ENCODE results near the gene TNP2.
"Not testable (repeated sequence)": the region's sequence is repeated elsewhere in the genome, so short reads cannot be mapped to it uniquely, and the experiment has no call there.

TNP2 gene

GRCh38 chr16:11239644-11240632, 29.2 kb downstream of the TNP2 start:
- no peak for DNase-seq

GRCh38 chr16:11238272-11239202, 30.6 kb downstream of the TNP2 start:
- DNase-seq, result no peak

- no peak for DNase-seq
Observed at GRCh38 chr16:11236461-11237254, 32.5 kb downstream of the TNP2 start.

GRCh38 chr16:11235703-11235991, 33.5 kb downstream of the TNP2 start:
- DNase-seq, result no peak

GRCh38 chr16:11234884-11235702, 34.0 kb downstream of the TNP2 start:
- DNase-seq, result no peak

- no peak for DNase-seq
Observed at GRCh38 chr16:11233727-11234376, 35.3 kb downstream of the TNP2 start.

- DNase-seq, result no peak
Observed at GRCh38 chr16:11232852-11233726, 36.0 kb downstream of the TNP2 start.

- DNase-seq, result no peak
Observed at GRCh38 chr16:11232302-11232851, 36.7 kb downstream of the TNP2 start.

- no peak for DNase-seq
Observed at GRCh38 chr16:11231367-11231970, 37.7 kb downstream of the TNP2 start.

- no peak for DNase-seq
Observed at GRCh38 chr16:11229906-11230305, 39.2 kb downstream of the TNP2 start.

- no peak for DNase-seq
Observed at GRCh38 chr16:11229432-11229831, 39.7 kb downstream of the TNP2 start.

- DNase-seq, result no peak
Observed at GRCh38 chr16:11225677-11226549, 43.2 kb downstream of the TNP2 start.

GRCh38 chr16:11224894-11225676, 44.0 kb downstream of the TNP2 start:
- no peak for DNase-seq

- DNase-seq, result no peak
Observed at GRCh38 chr16:11224096-11224893, 44.8 kb downstream of the TNP2 start.

- not testable (repeated sequence) for DNase-seq
Observed at GRCh38 chr16:11220507-11220906, 48.6 kb downstream of the TNP2 start.

GRCh38 chr16:11219178-11219577, 49.9 kb downstream of the TNP2 start:
- no peak for DNase-seq

GRCh38 chr16:11218604-11218962, 50.5 kb downstream of the TNP2 start:
- DNase-seq, result no peak
